ENCODE measurements around the gene GAL3ST3. TPM values are rescaled to one million over a fixed set of nuclear protein-coding genes. Genes with fewer than 3 reads are reported as not detected.

Gene GAL3ST3
- total and polyA plus RNA-seq, 10 of the 15 experiments (the other 5 are each of a cell fraction or from before 2014, with no cell fraction given), result 0.06 to 0.12 TPM; not detected in 8

GRCh38 chr11:66051766-66052663 is 3.1 kb upstream of the GAL3ST3 start, which contains the start of gene SF3B2 (continued):
- peak; percentile 25; the same call in 1 of the 2 replicates for TF ChIP-seq NR2F1 (conservative IDR thresholded peaks at IDR 0.05)
- TF ChIP-seq CHD1 (IDR thresholded peaks at IDR 0.05; ENCODE audit: low read depth, low read length), result no peak
- TF ChIP-seq NR2C1 (IDR thresholded peaks at IDR 0.05), result peak; percentile 84
- TF ChIP-seq BACH1 (IDR thresholded peaks at IDR 0.05; ENCODE audit: borderline replicate concordance), result no peak
- peak; percentile 56 for TF ChIP-seq MLLT1 (IDR thresholded peaks at IDR 0.05)
- TF ChIP-seq MAX (IDR thresholded peaks at IDR 0.05; ENCODE audit: low read depth, low read length), result peak; percentile 70
- TF ChIP-seq POLR2AphosphoS2 (IDR thresholded peaks at IDR 0.05; ENCODE audit: low read depth, low read length), result peak; percentile 71; the same call in 1 of the 2 replicates
- no peak for TF ChIP-seq BCLAF1 (IDR thresholded peaks at IDR 0.05)
- peak; percentile 71; the same call in 1 of the 2 replicates for TF ChIP-seq CBFB (IDR thresholded peaks at IDR 0.05; ENCODE audit: low read depth)
- no peak for TF ChIP-seq KLF5 (IDR thresholded peaks at IDR 0.05; ENCODE audit: partially characterized antibody)
- TF ChIP-seq POU2F2 (IDR thresholded peaks at IDR 0.05; ENCODE audit: borderline replicate concordance, low read depth, low read length), result 0 out of 3 replicates have a peak, but pooled peaks have one; percentile 9
- no peak for TF ChIP-seq SKIL (IDR thresholded peaks at IDR 0.05; ENCODE audit: low read depth, poor library complexity, severe bottlenecking)
- TF ChIP-seq NFIC (IDR thresholded peaks at IDR 0.05; ENCODE audit: low read depth, low read length), result no peak
- TF ChIP-seq CREB1 (IDR thresholded peaks at IDR 0.05; ENCODE audit: low read depth), result peak; percentile 91
- peak; percentile 66 for TF ChIP-seq TARDBP (IDR thresholded peaks at IDR 0.05; ENCODE audit: borderline replicate concordance)
- TF ChIP-seq ZSCAN29 (IDR thresholded peaks at IDR 0.05), result no peak
- TF ChIP-seq ZNF274 (IDR thresholded peaks at IDR 0.05; ENCODE audit: insufficient read depth, insufficient read length), result no peak
- peak; percentile 54; the same call in 1 of the 2 replicates for TF ChIP-seq IRF3 (IDR thresholded peaks at IDR 0.05)
- no peak for TF ChIP-seq RCOR1 (conservative IDR thresholded peaks at IDR 0.05; ENCODE audit: low read depth, low read length)
- TF ChIP-seq SUPT20H (IDR thresholded peaks at IDR 0.05; ENCODE audit: borderline replicate concordance, control insufficient read depth, low read depth, low read length), result no peak
- no peak for TF ChIP-seq CBX3 (IDR thresholded peaks at IDR 0.05; ENCODE audit: borderline replicate concordance, low read depth)
- TF ChIP-seq KAT2A (conservative IDR thresholded peaks at IDR 0.05; ENCODE audit: control insufficient read depth, low read depth, low read length), result no peak
- TF ChIP-seq TCF12 (IDR thresholded peaks at IDR 0.05; ENCODE audit: low read depth, low read length), result 0 out of 2 replicates have a peak, but pooled peaks have one; percentile 11
